ENCODE results near the gene BCL7B.

The BCL7B gene

GRCh38 chr7:73549176-73549575 is 8.3 kb downstream of the BCL7B start:
- TF ChIP-seq CTCF (IDR thresholded peaks at IDR 0.05; ENCODE audit: low read depth, low read length) (no peak), EZH2phosphoT487 (IDR thresholded peaks at IDR 0.05; ENCODE audit: low read depth) (no peak)
- H3K4me3 ChIP-seq (ENCODE audit: low read length) = no peak overlapping the region
- no peak overlapping the region for H3K27ac ChIP-seq (ENCODE audit: low read length)
- no peak overlapping the region for H3K4me2 ChIP-seq (ENCODE audit: low read length)
- no peak overlapping the region for H2AFZ ChIP-seq (ENCODE audit: low read depth, low read length)
- H4K20me1 ChIP-seq (ENCODE audit: insufficient read depth, low read length) = no peaks in the 10 kb centered on the region
- peaks cover 18% of the 10 kb centered on the region for H3K36me3 ChIP-seq (replicated peaks; ENCODE audit: low read depth, low read length)
- H3K9me3 ChIP-seq (ENCODE audit: insufficient read depth, low read length) = no peaks in the 10 kb centered on the region
- no peaks in the 10 kb centered on the region for H3K27me3 ChIP-seq (ENCODE audit: low read depth, low read length)
- peaks cover 64% of the 10 kb centered on the region for H3K79me2 ChIP-seq (ENCODE audit: low read length)
- H3K4me1 ChIP-seq (ENCODE audit: low read length) = no peaks in the 10 kb centered on the region
- no peak overlapping the region for H3K9ac ChIP-seq (ENCODE audit: low read length)

GRCh38 chr7:73547841-73548240 is 9.6 kb downstream of the BCL7B start:
- Histone ChIP-seq H2AFZ (ENCODE audit: low read depth, low read length) (no peak overlapping the region), H4K20me1 (ENCODE audit: insufficient read depth, low read length) (no peaks in the 10 kb centered on the region)
- no peak for TF ChIP-seq CTCF (IDR thresholded peaks at IDR 0.05; ENCODE audit: low read depth, low read length)
- no peak for TF ChIP-seq EZH2phosphoT487 (IDR thresholded peaks at IDR 0.05; ENCODE audit: low read depth)

GRCh38 chr7:73544678-73545077 is 12.8 kb downstream of the BCL7B start:
- Histone ChIP-seq H3K79me2 (ENCODE audit: low read length) (peaks cover 67% of the 10 kb centered on the region), H3K4me1 (ENCODE audit: low read length) (no peaks in the 10 kb centered on the region), H3K9me3 (ENCODE audit: insufficient read depth, low read length) (no peaks in the 10 kb centered on the region), H3K27ac (ENCODE audit: low read length) (no peak overlapping the region), H3K9ac (ENCODE audit: low read length) (no peak overlapping the region), H3K4me2 (ENCODE audit: low read length) (no peak overlapping the region), H3K36me3 (replicated peaks; ENCODE audit: low read depth, low read length) (peaks cover 23% of the 10 kb centered on the region), H3K4me3 (ENCODE audit: low read length) (no peak overlapping the region), H4K20me1 (ENCODE audit: insufficient read depth, low read length) (no peaks in the 10 kb centered on the region), H3K27me3 (ENCODE audit: low read depth, low read length) (no peaks in the 10 kb centered on the region), H2AFZ (ENCODE audit: low read depth, low read length) (no peak overlapping the region)
- TF ChIP-seq EZH2phosphoT487 (IDR thresholded peaks at IDR 0.05; ENCODE audit: low read depth) = no peak
- TF ChIP-seq CTCF (IDR thresholded peaks at IDR 0.05; ENCODE audit: low read depth, low read length) = no peak

More at GRCh38 chr7:73547841-73548240, 9.6 kb downstream of the BCL7B start:
- Histone ChIP-seq H3K27me3 (ENCODE audit: low read depth, low read length) (no peaks in the 10 kb centered on the region), H3K9me3 (ENCODE audit: insufficient read depth, low read length) (no peaks in the 10 kb centered on the region), H3K4me2 (ENCODE audit: low read length) (no peak overlapping the region), H3K79me2 (ENCODE audit: low read length) (peaks cover 64% of the 10 kb centered on the region), H3K9ac (ENCODE audit: low read length) (no peak overlapping the region), H3K36me3 (replicated peaks; ENCODE audit: low read depth, low read length) (peaks cover 20% of the 10 kb centered on the region), H3K4me3 (ENCODE audit: low read length) (no peak overlapping the region), H3K4me1 (ENCODE audit: low read length) (no peaks in the 10 kb centered on the region), H3K27ac (ENCODE audit: low read length) (no peak overlapping the region)

GRCh38 chr7:73541722-73542121 is 15.8 kb downstream of the BCL7B start:
- Histone ChIP-seq H3K4me3 (ENCODE audit: low read length) (no peak overlapping the region), H3K9me3 (ENCODE audit: insufficient read depth, low read length) (no peaks in the 10 kb centered on the region), H3K79me2 (ENCODE audit: low read length) (peaks cover 42% of the 10 kb centered on the region), H4K20me1 (ENCODE audit: insufficient read depth, low read length) (no peaks in the 10 kb centered on the region), H3K27ac (ENCODE audit: low read length) (no peak overlapping the region), H3K4me2 (ENCODE audit: low read length) (no peak overlapping the region), H3K27me3 (ENCODE audit: low read depth, low read length) (no peaks in the 10 kb centered on the region), H3K36me3 (replicated peaks; ENCODE audit: low read depth, low read length) (peaks cover 32% of the 10 kb centered on the region), H3K4me1 (ENCODE audit: low read length) (no peaks in the 10 kb centered on the region), H3K9ac (ENCODE audit: low read length) (no peak overlapping the region), H2AFZ (ENCODE audit: low read depth, low read length) (no peak overlapping the region)
- TF ChIP-seq EZH2phosphoT487 (IDR thresholded peaks at IDR 0.05; ENCODE audit: low read depth) (no peak), CTCF (IDR thresholded peaks at IDR 0.05; ENCODE audit: low read depth, low read length) (no peak)

Measured in OCI-LY3 (cell line).